ENCODE measurements around the gene RGS4. TPM values are rescaled to one million over a fixed set of nuclear protein-coding genes. Genes with fewer than 3 reads are reported as not detected.

The RGS4 gene
- total and polyA plus RNA-seq, 10 donors = 0.38 to 3.8 (median 1.6) TPM

DNA sequence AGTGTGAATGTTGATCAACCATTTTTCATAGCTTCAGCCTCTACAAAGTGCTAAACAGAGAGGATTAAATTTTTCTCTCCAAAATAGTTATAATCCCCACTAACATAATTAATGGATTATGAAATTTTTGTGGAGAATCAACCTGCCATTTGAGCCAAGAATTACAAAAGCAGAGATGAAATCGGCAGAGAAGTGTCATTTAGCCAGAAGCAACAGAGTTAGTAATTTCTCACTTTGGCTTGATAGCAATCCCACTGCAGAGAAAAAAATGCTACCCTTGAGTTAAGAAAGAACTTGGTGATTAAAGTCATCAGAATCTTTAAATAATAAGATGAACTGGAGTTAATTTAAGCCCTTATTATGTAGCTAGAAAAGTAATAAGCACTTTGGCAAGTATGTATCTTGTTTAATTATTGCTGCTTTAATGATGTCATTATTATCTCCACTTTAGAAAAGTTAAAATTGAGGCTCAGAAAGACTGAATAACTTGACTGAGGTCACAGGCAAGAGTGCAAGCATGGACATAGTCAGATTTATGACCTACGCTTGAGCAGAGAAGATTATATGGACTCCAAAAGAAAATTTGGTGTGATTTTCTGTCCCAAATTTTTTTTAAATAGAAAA lies 37.3 kb downstream of the RGS4 start:
- H3K36me3 ChIP-seq = no peaks in the 10 kb centered on the region
- TF ChIP-seq, protein P1, sequence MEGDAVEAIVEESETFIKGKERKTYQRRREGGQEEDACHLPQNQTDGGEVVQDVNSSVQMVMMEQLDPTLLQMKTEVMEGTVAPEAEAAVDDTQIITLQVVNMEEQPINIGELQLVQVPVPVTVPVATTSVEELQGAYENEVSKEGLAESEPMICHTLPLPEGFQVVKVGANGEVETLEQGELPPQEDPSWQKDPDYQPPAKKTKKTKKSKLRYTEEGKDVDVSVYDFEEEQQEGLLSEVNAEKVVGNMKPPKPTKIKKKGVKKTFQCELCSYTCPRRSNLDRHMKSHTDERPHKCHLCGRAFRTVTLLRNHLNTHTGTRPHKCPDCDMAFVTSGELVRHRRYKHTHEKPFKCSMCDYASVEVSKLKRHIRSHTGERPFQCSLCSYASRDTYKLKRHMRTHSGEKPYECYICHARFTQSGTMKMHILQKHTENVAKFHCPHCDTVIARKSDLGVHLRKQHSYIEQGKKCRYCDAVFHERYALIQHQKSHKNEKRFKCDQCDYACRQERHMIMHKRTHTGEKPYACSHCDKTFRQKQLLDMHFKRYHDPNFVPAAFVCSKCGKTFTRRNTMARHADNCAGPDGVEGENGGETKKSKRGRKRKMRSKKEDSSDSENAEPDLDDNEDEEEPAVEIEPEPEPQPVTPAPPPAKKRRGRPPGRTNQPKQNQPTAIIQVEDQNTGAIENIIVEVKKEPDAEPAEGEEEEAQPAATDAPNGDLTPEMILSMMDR (IDR thresholded peaks at IDR 0.05 in 8 of 11, conservative IDR thresholded peaks at IDR 0.05 in 3 of 11) = no peak
- TF ChIP-seq POLR2AphosphoS5 (IDR thresholded peaks at IDR 0.05) (no peak), POLR2A (IDR thresholded peaks at IDR 0.05) (no peak)
- H3K4me1 ChIP-seq = no peaks in the 10 kb centered on the region
- 75 to 88% (median 84%) methylated on average over 2 of the region's 2 CpGs for WGBS, 5 donors
- H3K27ac ChIP-seq = no peak overlapping the region
- no peak for DNase-seq
- no peaks in the 10 kb centered on the region for H3K27me3 ChIP-seq (replicated peaks in 1 of 7)
- no peak overlapping the region for H3K4me3 ChIP-seq
- peaks cover 0 to 8% (median 0%) of the 10 kb centered on the region in 8 donors for H3K9me3 ChIP-seq
- intact Hi-C loops (cut with DNase I; ENCODE audit: low total_unique reads) = no loop called here

GRCh38 chr1:163107655-163108054 lies 38.5 kb downstream of the RGS4 start:
- H3K27ac ChIP-seq = no peak overlapping the region
- no peaks in the 10 kb centered on the region for H3K36me3 ChIP-seq
- H3K27me3 ChIP-seq (replicated peaks in 1 of 7) = peaks cover 0 to under 1% (median 0%) of the 10 kb centered on the region in 7 donors
- no peaks in the 10 kb centered on the region for H3K4me1 ChIP-seq
- DNase-seq = no peak
- H3K9me3 ChIP-seq = peaks cover 0 to 8% (median 0%) of the 10 kb centered on the region in 8 donors
- intact Hi-C loops (cut with DNase I; ENCODE audit: low total_unique reads) = no loop called here
- TF ChIP-seq POLR2AphosphoS5 (IDR thresholded peaks at IDR 0.05) = no peak
- TF ChIP-seq, protein P1 (IDR thresholded peaks at IDR 0.05 in 8 of 11, conservative IDR thresholded peaks at IDR 0.05 in 3 of 11) = no peak
- no peak for TF ChIP-seq POLR2A (IDR thresholded peaks at IDR 0.05)
- WGBS, 5 donors = 89 to 95% (median 90%) methylated on average over 5 of the region's 5 CpGs
- H3K4me3 ChIP-seq = no peak overlapping the region

DNA sequence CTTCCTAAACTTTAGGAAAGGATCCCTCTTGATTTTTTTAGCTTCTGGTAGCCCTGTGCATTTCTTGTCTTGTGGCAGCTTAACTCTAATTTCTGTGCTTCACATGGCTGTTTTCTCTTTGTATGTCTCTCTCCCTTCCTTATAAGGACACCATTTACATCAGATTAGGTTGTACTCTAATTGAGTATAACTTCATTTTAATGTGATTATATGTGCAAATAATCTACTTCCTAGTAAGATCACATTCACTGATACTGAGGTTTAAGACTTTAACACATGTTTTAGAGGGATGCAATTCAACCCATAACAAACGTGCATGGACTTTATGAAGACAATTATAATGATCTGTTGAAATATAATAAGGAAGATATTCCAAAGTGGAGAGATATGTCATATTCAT lies 46.7 kb downstream of the RGS4 start:
- TF ChIP-seq, protein P1 (IDR thresholded peaks at IDR 0.05 in 8 of 11, conservative IDR thresholded peaks at IDR 0.05 in 3 of 11) = no peak
- TF ChIP-seq POLR2AphosphoS5 (IDR thresholded peaks at IDR 0.05) = no peak
- no peak for TF ChIP-seq POLR2A (IDR thresholded peaks at IDR 0.05)
- Histone ChIP-seq H3K9me3 (no peaks in the 10 kb centered on the region), H3K27me3 (replicated peaks in 1 of 7) (peaks cover 0 to 3% (median 0%) of the 10 kb centered on the region in 7 donors), H3K27ac (no peak overlapping the region), H3K36me3 (no peaks in the 10 kb centered on the region), H3K4me3 (no peak overlapping the region), H3K4me1 (no peaks in the 10 kb centered on the region)
- WGBS, 5 donors = 77 to 89% (median 82%) methylated on average over 1 of the region's 1 CpG
- intact Hi-C loops (cut with DNase I; ENCODE audit: low total_unique reads) = no loop called here
- DNase-seq = no peak

DNA sequence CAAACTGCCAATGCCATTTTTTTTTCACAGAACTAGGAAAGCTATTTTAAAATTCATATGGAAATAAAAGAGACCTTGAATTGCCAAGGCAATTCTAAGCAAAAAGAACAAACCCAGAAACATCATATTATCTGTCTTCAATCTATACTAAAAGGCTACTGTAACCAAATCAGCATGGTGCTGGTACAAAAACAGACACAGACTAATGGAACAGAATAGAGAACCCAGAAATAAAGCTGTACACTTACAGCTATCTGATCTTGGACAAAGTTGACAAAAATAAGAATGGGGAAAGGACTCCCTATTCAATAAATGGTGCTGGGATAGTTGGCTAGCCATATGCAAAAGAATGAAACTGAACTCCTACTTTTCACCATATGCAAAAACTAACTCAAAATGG lies 50.5 kb downstream of the RGS4 start:
- intact Hi-C loops (cut with DNase I; ENCODE audit: low total_unique reads) = no loop called here
- H3K4me1 ChIP-seq = no peaks in the 10 kb centered on the region

More for the DNA sequence above, 50.5 kb downstream of the RGS4 start:
- TF ChIP-seq, protein P1 (IDR thresholded peaks at IDR 0.05 in 8 of 11, conservative IDR thresholded peaks at IDR 0.05 in 3 of 11) = no peak
- TF ChIP-seq POLR2AphosphoS5 (IDR thresholded peaks at IDR 0.05) (no peak), POLR2A (IDR thresholded peaks at IDR 0.05) (no peak)
- no peaks in the 10 kb centered on the region for H3K36me3 ChIP-seq
- H3K27ac ChIP-seq = no peak overlapping the region
- no peaks in the 10 kb centered on the region for H3K9me3 ChIP-seq
- DNase-seq = no peak
- no peak overlapping the region for H3K4me3 ChIP-seq
- H3K27me3 ChIP-seq (replicated peaks in 1 of 7) = no peaks in the 10 kb centered on the region
